NCI-H526 (cell line): ENCODE results near the gene CD74.

ENCODE experiments used
- DNase-seq, 2 experiments: peaks; one replicate each; lab custom pipeline; 2025; lab: John Stamatoyannopoulos, UW

CD74 gene

DNA sequence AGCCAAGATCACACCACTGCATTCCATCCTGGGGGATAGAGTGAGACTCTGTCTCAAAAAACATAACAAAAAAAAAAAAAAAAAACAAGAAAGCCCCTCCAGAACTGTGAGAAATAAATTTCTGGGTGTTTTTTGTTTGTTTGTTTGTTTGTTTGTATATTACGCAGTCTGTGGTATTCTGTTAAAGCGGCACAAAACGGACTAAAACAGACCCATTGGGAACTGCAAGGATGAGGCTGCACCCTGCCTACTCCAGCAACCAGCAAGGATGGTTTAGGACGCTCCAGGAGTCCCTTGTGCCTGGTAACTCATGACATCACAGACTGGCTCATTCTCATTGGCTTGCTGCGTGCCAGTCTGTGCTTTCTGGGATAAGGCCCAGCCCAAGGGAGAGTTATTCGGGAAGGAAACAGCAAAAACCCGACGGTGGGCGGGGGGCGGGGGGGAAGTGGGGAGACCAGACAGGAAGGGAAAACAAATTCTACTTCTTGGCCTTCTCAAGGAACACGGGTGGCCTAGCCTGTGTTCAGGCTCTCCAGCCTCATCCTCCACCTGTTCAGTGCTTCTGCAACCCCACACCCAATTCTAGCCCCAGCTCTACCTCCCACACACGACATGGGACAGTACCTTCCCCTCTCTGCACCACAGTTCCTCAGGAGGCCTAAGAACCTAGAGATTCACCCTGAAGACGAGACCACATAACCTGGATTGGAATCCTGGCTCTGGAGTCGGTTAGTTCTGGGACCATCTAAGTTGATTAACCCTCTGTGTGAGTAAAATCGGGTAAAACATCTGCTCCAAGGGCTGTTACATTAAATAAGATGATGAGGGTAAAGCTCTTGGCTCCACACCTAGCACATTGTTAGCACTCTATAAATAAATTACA, 2.8 kb downstream of the CD74 start:
- peak; percentile 83 to 89 for DNase-seq

DNA sequence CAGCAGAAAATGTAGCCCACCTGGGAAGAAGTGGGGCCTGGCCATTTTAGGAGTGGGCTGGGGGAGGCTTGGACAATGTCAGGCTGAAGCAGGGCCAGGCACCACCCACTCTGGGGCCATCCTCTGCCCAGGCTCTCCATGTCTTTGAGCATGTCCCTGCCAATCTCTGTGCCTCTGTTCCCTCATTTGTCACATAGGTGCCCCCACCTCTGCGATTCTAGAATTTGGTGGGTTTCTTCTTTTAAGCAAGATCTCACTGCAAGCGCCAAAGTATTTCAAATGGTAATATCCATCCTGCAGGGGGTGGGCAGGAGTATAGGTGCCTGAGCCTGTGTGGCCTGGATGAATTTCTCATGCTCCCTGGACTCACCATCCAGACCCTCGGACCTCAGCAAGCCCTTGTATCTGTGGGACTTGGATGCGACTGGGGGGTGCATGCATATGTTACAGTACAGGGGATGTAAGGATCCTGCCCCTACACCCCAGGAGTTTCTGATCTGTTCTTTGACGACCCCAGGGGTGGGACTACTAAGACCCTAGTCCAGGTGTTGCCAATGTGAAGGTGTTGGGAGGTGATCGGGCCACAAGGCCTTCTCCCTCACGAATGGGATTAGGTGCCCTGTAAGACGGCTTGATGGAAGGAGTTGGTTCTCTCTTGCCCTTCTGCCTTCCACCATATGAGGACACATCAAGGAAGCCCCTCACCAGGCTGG, 4.3 kb downstream of the CD74 start:
- no peak for DNase-seq

DNA sequence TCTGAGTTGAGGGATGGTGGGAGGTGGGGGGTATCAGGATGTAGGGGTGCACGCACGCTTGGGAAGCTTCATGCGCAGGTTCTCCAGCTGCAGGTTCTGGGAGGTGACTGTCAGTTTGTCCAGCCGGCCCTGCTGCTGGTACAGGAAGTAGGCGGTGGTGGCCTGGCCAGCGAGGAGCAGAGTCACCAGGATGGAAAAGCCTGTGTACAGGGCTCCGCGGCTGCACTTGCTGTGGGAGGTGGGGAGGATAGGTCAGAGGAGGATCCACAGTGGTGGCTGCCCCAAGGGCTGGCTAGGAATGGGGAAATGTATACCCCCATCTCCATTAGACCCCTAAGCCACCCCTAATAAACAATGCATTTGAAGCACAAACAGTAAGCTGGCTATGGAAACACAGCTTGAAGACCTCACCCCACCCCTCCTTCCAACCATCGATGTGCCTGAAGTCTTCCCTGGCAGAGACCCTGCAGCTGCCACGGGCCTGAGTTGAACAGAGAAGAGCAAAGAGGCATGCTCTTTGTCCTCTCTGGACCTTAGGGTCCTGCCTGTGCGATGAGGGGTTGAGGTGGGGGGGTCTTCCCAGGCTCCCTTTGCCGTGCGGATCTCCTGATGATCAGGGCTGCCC, 5.5 kb downstream of the CD74 start:
- no peak for DNase-seq

DNA sequence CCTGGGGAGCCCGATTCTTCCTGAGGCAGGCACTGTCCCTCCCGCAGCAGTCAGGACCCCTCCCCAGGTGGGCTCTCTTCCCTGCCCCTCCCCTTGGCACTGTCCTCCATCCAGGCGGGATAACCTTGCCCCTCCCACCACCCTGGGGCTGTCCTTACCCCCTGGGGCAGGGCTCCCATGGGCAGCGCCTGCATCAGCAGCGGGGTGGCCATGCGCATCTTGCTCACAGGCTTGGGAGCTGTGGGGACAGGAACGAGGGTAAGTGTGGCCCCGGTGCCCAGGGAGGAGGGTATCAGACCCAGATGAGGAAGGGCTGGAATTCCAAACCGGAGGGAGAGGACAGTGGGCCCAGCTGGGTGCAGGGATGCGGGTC, 6.0 kb downstream of the CD74 start:
- no peak for DNase-seq

DNA sequence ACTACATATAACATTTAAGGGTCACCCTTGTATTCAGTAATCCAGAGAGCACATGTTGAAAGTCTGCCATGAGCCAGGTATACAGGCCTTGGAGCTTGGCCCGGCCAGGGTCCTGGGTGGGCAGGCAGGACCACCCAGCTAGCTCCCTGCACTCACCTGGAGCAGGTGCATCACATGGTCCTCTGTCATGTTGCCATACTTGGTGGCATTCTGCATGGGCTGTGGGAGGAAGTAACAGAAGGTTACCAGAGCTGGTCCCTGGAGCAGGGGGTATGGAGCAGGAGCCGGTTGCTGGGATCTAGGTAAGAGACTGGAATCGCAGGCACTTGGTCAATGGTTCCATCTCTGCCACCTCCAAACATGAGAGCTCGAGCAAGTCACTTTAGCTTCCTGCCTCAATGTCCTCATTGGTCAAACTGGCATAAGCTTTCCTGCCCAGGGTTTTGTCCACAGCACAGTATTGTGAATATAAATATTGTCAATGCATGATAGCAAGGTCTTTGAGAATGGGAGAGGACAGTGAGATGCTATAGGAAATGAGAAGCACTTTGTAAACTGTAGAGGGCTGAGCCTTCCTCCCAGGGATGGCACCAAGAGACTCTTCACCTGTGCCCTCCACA, 6.5 kb downstream of the CD74 start:
- DNase-seq: no peak

DNA sequence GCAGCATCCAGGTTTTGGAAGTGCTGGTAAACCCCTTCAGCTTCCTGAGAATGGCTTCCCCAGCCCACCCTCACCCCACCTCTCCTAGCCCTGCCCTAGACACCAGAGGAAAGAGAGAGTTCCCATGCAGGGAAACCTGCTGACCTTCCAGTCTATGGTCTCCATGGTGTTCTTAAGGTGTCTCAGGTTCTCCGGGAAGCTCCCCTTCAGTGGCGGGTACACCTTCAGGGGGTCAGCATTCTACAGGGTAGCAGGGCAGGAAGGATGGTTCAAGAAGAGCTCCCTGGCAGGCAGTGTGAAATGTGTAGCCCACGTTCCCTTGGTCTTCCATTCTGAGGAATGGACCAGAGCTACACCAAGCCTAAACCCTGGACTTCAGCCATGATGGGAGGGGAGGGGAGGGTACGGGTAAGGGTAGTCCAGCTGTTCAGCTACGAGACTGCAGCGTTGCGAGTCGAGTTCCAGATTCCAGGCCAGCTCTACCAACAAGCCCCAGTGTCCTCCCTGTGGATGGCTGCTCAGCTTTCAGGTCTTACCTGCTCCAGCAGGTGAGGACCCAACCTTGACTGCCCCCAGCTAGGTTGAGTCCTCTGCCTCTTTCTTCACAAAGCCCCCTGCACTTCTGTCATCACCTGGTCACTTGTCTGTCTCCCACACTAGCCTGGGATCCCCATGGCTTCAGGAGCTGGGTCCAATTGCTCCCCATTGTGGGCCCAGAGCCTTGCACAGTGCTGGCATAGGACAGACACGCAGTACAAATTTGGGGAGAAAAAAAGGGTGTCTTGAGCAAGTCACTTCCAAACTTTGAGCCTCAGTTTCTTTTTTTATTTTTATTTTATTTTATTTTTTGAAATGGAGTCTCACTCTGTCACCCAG, 7.5 kb downstream of the CD74 start:
- DNase-seq: no peak

DNA sequence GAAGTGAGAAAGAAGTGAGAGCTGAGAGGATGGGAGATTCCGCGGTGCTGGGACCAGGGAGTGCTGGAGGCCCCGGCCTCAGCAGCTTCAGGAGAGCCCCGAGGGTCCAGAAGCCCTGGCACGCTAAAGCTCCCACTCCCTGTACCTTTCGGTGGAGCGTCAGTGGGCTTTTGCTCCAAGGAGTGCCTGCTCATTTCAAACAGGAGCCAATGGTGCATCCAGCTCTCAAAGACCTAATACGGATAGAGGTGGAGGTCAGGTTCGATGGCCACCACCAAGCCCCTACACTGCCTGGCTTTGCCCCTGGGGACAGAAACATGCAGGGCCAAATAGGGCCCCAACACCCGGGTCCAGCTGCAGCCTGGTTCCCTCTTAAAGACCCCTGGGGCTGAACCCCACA, 8.2 kb downstream of the CD74 start:
- no peak for DNase-seq

DNA sequence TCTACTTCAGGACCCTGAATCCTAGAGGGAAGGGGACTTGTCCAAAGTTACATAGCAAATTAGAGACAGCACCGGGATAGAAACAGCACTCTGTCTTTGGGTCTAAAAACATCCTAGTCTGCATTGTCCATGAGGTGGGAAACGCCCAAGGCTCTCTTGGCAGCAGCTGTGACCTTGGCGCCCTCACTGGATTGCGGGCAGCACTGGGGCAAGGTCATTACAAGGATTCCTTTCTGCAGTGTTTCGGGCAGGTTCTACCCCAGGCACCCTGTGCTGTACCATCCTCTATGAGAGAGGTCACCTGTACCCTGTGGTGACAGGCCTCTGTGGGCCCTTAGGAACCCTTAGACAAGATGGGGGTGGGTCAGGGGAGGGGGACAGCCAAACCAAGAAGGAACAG, 8.6 kb downstream of the CD74 start:
- DNase-seq: no peak

DNA sequence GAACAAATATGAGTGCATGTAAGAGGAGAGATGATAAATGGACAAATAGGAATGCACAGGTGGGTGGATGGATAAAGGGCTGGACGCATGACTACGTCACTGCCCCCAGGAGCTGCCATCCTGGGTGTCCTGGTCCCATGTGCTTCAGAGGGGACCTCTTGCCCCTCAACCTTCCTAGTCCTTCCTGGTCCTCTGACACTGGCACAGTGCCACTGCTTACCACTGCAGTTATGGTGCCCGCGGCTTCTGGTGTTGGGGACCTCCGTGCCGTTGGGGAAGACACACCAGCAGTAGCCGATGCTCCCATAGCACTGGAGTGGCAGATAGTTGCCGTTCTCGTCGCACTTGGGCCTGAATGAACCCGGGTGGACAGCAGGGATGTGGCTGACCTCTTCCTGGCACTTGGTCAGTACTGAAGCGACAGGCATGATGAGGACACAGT, 9.8 kb downstream of the CD74 start:
- DNase-seq: no peak

DNA sequence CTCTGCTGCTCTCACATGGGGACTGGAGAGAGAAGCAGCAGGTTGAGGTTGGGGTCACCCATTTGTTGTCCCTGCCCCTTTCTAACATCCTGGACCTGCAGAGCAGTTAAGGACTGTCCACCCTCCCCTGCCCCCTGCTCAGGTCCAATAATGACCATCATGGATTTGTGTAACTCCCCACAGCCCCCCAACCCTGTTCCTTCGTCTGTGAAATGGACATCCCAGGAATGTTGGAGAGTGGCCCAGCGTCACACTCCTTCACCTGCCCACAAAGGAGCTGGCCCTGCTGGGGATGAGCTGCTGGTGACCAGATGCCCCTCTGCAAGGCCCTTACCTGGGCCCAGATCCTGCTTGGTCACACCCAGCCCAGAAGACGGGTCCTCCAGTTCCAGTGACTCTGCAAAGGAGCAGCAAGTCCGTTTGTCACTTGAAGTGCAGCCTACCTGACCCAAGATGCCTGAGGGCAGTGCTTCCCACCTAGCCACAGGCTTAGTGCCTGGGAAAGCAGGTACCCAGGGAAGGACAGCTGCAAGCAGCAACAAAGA, 10.4 kb downstream of the CD74 start:
- no peak for DNase-seq

DNA sequence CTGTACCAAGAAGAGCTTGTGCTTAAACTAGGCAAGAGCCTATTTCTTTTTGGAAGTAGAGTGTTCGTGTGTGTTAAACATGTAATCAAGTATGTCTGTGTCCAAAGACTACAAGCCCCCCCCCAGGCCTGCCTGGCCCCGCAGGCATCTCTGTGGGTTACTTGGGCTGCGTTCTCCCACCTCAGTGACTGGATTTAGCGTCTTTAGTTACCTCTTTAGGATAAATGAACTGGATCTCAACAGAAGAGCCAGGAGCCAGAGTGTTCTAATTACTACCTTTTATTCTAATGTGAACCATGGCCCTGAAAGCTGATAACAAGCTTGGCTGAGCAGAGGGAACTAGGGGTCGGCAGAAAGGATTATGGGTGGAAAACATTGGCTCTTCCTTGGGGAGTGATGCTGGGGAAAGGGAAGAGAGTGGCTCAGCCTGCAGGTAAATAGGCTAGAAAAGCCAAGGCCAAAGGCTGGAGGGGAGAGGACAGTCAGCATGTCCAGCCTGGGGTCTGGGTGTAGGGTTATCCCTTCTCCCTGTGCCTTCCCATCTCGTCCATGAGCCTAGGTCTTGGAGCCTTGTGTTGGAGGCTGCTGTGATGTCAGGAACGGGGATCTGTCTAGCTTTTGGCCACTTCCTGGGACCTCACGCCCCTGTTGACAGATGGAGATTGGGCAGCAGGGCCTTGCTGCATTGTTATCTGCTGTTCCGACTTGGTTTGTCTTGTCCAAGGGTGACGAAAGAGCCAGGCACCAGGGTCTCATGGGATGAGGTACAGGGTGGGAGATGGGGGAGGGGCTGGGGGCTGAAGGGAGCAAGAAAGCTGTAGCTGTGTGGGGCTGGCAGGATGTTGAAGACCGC, 11.1 kb downstream of the CD74 start:
- DNase-seq: no peak

DNA sequence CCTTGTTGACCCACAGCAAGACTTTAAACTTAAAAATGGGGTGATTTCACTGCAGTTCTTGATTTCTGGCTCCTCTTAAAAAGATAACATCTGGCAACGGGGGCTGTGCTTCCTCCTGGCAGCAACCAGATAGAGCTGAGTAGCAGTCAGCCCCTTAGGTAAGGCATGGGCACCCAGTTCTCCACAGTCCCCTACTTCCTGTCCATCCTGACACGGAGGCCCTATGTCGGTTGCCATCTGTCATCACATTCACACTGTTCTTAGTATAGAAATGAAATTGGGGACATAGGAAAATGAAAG, 11.7 kb downstream of the CD74 start:
- DNase-seq: no peak

DNA sequence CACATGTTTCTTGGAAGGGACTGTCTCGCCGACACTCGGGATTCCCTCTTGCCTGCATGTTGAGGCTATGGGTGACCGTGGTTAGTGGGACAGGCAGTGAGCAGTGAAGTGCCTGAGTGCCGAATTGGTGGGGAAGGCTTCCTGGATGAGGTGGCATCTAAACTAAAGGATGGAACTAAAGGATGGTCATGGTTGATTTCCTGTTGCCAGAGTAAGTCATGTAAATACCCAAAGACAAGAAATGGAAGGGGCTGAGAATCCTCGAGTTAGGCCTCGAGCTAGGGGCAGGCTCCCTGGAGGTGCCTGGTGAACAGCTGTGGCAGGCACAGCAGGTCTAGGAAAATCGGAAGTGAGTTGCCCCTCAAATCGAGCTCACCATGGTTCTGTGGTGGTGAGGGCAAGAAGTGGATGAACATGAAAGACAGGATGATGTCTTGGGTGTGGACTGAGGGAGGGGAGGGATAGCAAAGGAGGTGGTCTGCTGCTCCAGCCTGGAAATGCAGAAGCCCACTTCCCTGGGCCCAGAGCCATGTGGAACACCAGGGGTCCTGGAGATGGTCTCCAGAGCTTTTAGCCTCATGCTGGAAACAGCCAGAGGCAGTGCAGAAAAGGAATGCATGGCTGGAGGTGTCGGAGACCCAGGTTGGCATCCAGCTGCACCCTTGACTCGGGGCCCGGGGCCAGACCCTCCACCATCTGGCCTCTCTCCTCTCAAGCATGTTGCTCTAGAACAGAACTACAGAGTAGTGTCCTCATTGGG, 12.2 kb downstream of the CD74 start:
- no peak for DNase-seq

DNA sequence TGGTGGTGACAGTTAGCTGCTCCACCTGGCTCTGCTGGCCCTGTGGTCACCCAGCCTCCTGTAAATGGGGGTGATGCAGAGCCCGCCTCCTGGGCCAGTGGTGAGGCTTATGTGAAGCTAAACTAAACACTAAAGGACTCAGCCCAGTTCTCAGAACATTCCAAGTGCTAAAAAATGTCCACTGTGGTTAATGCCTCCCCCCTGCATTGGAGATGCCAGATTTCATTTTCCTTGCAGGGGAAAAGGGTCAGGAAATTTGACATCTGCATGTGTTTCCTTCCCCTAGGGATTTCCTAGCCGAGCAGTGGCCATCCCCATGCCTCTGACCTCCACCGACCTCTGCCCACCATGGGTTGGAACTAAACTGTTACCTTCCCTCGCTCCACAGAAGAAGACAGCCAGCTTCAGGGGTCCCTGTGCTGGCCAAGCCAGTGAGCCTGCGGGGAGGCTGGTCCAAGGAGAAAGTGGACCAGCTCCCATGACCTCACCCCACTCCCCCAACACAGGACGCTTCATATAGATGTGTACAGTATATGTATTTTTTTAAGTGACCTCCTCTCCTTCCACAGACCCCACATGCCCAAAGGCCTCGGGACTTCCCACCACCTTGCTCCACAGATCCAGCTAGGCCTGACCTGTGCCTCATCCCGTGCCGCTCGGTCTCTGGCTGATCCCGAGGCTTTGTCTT, 13.0 kb downstream of the CD74 start:
- no peak for DNase-seq

DNA sequence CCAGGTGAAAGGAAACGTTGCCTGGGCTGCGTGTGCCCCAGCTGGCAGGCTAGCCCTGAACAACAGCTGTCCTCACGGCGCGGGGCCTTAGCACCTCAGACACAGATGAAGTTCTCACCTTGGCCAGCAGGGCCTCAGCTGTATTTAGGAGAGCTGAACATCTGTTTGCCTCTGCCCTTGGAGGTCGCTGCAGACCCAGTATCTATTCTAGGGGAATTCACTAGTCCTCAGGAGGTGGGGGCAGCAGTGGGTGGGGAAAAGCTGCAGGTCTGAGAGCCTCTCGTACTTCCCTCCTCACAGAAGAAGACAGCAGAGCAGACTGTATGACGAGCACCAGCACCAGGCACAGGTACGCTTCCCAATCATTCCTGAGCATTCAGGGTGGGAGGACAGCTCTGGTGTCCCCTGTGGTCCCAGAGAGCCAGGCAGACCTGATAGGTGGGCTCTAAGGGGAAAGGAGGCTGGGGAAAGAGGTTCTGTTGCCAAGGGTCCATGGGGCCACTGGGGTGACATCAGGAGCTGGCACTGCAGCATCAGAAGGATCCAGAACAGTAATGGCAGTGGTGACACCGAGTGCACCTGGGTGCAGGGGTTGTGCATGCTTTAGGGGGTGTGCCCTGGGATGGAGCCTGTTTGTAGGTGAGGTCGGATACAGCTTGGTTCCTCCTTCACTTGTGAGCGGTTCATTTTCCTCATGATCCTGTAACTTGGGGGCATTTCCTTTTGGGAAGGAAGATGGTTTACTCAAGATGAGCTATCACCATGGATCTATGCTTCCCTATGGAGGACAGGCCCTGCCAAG, 13.8 kb downstream of the CD74 start:
- DNase-seq: peak in 1 of 2 experiments; percentile 3

DNA sequence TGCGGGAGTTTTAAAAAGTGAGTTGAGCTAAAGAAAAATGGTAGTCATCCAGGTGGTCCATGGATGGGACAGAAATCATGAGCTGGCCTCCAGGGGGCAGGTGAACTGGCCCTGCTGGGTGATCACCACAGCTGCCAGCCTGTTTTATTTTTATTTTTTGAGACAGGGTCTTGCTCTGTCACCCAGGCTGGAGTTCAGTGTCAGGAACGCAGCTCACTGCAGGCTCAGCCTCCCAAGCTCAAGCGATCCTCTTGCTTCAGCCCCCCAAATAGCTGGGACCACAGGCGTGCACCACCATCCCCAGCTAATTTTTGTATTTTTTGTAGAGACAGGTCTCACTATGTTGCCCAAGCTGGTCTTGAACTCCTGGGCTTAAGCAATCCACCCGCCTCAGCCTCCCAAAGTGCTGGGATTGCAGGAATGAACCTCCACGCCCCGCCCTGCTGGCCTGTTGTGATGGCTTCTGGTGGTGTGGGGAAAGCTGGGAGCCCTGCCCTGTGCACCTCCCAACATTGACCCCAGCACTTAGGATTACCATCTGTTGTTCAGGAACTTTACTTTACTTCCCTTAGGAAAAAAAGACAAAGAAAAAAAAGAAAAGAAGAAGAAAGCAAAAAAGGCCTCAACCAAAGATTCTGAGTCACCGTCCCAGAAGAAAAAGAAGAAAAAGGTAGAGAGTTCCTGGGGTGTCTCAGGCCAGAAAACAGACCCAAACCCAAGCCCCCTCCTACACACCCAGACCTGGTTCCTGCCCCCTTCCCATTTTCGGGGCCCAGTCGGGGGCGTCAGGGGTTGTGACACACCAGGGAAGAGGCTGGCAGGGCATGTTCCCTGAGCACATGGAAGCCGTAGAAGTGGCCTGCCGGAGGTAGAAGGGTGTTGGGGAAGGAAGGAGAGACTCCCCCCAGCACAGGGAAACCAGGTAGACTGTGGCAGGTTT, 14.7 kb downstream of the CD74 start:
- no peak for DNase-seq

DNA sequence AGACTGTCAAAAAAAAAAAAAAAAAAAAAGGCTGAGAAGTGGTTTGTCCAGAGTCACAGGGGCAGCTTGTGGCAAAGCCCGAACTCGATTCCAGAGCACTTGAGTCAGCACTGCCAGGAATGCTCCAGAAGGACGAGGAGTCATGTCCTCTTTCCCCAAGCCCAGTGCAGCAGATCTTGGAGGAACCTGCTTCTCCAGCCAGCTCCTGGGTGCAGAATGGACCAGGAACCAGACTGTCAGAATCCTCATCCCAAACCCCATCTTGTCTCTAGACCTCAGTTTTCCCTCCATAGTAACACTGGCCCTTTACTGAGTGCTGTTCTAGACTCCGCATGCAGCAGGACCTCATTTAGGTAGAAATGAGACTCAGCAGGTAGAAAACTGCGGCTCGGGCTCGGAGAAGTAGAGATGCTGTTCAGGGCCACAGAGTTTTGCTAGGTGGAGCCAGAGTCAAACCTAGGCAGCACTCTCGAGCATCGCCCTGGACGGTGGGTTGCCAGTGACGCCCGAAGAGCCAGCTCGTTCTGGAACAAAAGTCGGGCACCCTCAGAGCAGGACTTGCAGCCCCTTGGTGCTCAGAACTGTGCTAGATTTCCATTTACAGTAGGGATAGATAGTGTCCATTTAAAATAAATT, 15.4 kb downstream of the CD74 start:
- no peak for DNase-seq
